Left ventricle myocardium inferior (tissue), 1 donor: ENCODE data around the gene RUBCN. TPM values are rescaled to one million over a fixed set of nuclear protein-coding genes. Genes with fewer than 3 reads are reported as not detected.

Experiments used
- DNase-seq: peaks from one replicate; pipeline ENCODE4 v3.0.0-alpha.2; 2020
- H3K27ac ChIP-seq: fragments of 200-600 bp; replicated peaks from 2 replicates; pipeline ENCODE4 v1.8.0; 2021
- H3K27me3 ChIP-seq: fragments of 200-600 bp; 2 replicates; pipeline ENCODE4 v1.8.0; 2021; ENCODE audit warnings: low read depth
- H3K36me3 ChIP-seq: fragments of 200-600 bp; 2 replicates; pipeline ENCODE4 v1.8.0; 2021
- H3K4me1 ChIP-seq: fragments of 200-600 bp; 2 replicates; pipeline ENCODE4 v1.8.0; 2021
- H3K4me3 ChIP-seq: fragments of 200-600 bp; 2 replicates; pipeline ENCODE4 v1.8.0; 2021; ENCODE audit warnings: mild to moderate bottlenecking, moderate library complexity
- H3K9me3 ChIP-seq: fragments of 200-600 bp; replicated peaks from 2 replicates; pipeline ENCODE4 v1.8.0; 2021
- CTCF ChIP-seq: fragments of 200-600 bp; IDR thresholded peaks from 2 replicates; pipeline ENCODE4 v1.8.0; 2021; ENCODE audit warnings: antibody characterized with exemption, mild to moderate bottlenecking, borderline replicate concordance
- intact Hi-C: fragments of 100-400 bp; cut with micrococcal nuclease; formaldehyde crosslinking; loops from one replicate; pipeline ENCODE4 v1.11.0; 2022
- total RNA-seq: library from RNA; stranded (reverse); fragmentation: NEBNext Ultra II Directional; extraction: Animal tissue kit (Norgen Biotek cat#: 25700); gene quantifications from one replicate; pipeline ENCODE4 v1.2.1, GENCODE V29; 2021
- donor health status: DM: no; HTN: yes; CAD: no; lungs with severe emphysema.

The RUBCN gene
- total RNA-seq, 1 donor from 2014 or later: 23.3 TPM

- Histone ChIP-seq H3K4me3 (no peak overlapping the region), H3K27me3 (no peaks in the 10 kb centered on the region), H3K4me1 (peaks cover 17% of the 10 kb centered on the region), H3K9me3 (no peaks in the 10 kb centered on the region), H3K27ac (no peak overlapping the region), H3K36me3 (peaks cover 71% of the 10 kb centered on the region)
- TF ChIP-seq CTCF: no peak
- intact Hi-C loops: no loop called here
- no peak for DNase-seq
These were observed 49.8 kb downstream of the RUBCN start for GRCh38 chr3:197686899-197687298.

GRCh38 chr3:197685546-197685945 is 51.2 kb downstream of the RUBCN start:
- H3K4me1 ChIP-seq: peaks cover 13% of the 10 kb centered on the region
- no peak overlapping the region for H3K4me3 ChIP-seq
- DNase-seq: no peak
- no peak overlapping the region for H3K27ac ChIP-seq
- no peak for TF ChIP-seq CTCF
- no peaks in the 10 kb centered on the region for H3K9me3 ChIP-seq
- peaks cover 76% of the 10 kb centered on the region for H3K36me3 ChIP-seq
- no peaks in the 10 kb centered on the region for H3K27me3 ChIP-seq
- intact Hi-C loops: no loop called here

- no peak for DNase-seq
- H3K9me3 ChIP-seq: no peaks in the 10 kb centered on the region
- H3K36me3 ChIP-seq: peaks cover 58% of the 10 kb centered on the region
- TF ChIP-seq CTCF: no peak
- no peak overlapping the region for H3K4me3 ChIP-seq
- peaks cover 7% of the 10 kb centered on the region for H3K4me1 ChIP-seq
- no peaks in the 10 kb centered on the region for H3K27me3 ChIP-seq
- intact Hi-C loops: no loop called here
- no peak overlapping the region for H3K27ac ChIP-seq
These were observed 53.5 kb downstream of the RUBCN start for GRCh38 chr3:197683191-197683590.

- no peak for DNase-seq
- intact Hi-C loops: no loop called here
- Histone ChIP-seq H3K27me3 (no peaks in the 10 kb centered on the region), H3K4me3 (no peak overlapping the region), H3K27ac (no peak overlapping the region), H3K9me3 (no peaks in the 10 kb centered on the region), H3K4me1 (peaks cover 5% of the 10 kb centered on the region), H3K36me3 (peaks cover 53% of the 10 kb centered on the region)
- no peak for TF ChIP-seq CTCF
These were observed 54.0 kb downstream of the RUBCN start for GRCh38 chr3:197682713-197683112.

GRCh38 chr3:197680955-197681521 is 55.7 kb downstream of the RUBCN start:
- intact Hi-C loops: no loop called here
- Histone ChIP-seq H3K4me3 (no peak overlapping the region), H3K9me3 (no peaks in the 10 kb centered on the region)

More at GRCh38 chr3:197680955-197681521, 55.7 kb downstream of the RUBCN start:
- Histone ChIP-seq H3K27me3 (no peaks in the 10 kb centered on the region), H3K4me1 (peaks cover 5% of the 10 kb centered on the region), H3K36me3 (peaks cover 64% of the 10 kb centered on the region), H3K27ac (no peak overlapping the region)
- DNase-seq: no peak
- no peak for TF ChIP-seq CTCF
